ACC112 (cell line): ENCODE data around the gene CCDC27.

ENCODE experiments used
- H2AFZ ChIP-seq: fragments of 200-600 bp; sonication (generic); one replicate; pipeline ENCODE4 v1.6.0; 2017; ENCODE audit warnings: antibody characterized with exemption, low read length; ENCODE audit not compliant: unreplicated experiment
- H3K27ac ChIP-seq: fragments of 200-600 bp; sonication (generic); 2 replicates; pipeline ENCODE4 v1.5.1; 2014; ENCODE audit warnings: low read depth, mild to moderate bottlenecking, antibody characterized with exemption, low read length, moderate library complexity
- H3K27me3 ChIP-seq: fragments of 200-600 bp; sonication (generic); 2 replicates; pipeline ENCODE4 v1.6.1; 2014; ENCODE audit warnings: mild to moderate bottlenecking, antibody characterized with exemption, low read length, moderate library complexity, mixed read lengths; ENCODE audit not compliant: insufficient read depth
- H3K36me3 ChIP-seq: fragments of 200-600 bp; sonication (generic); 2 replicates; pipeline ENCODE4 v1.6.1; 2016; ENCODE audit warnings: mild to moderate bottlenecking, antibody characterized with exemption, low read length, moderate library complexity, mixed read lengths; ENCODE audit not compliant: insufficient read depth
- H3K4me1 ChIP-seq: fragments of 200-600 bp; sonication (generic); one replicate; pipeline ENCODE4 v1.6.1; 2016; ENCODE audit warnings: low read length, mixed read lengths; ENCODE audit not compliant: insufficient read depth, unreplicated experiment, control insufficient read depth
- H3K4me3 ChIP-seq: fragments of 200-600 bp; sonication (generic); 2 replicates; pipeline ENCODE4 v1.5.1; 2014; ENCODE audit warnings: mild to moderate bottlenecking, low read depth, low read length
- H3K79me2 ChIP-seq: fragments of 200-600 bp; sonication (generic); one replicate; pipeline ENCODE4 v1.6.0; 2016; ENCODE audit warnings: low read length; ENCODE audit not compliant: control insufficient read depth, unreplicated experiment, insufficient read depth

The CCDC27 gene

GRCh38 chr1:3816331-3817137, 64.3 kb downstream of the CCDC27 start:
- no peak overlapping the region for H3K4me3 ChIP-seq
- H3K27me3 ChIP-seq = no peaks in the 10 kb centered on the region
- H3K4me1 ChIP-seq = peaks cover 2% of the 10 kb centered on the region
- no peaks in the 10 kb centered on the region for H3K36me3 ChIP-seq
- H3K79me2 ChIP-seq = no peaks in the 10 kb centered on the region
- no peak overlapping the region for H3K27ac ChIP-seq
- no peak overlapping the region for H2AFZ ChIP-seq

GRCh38 chr1:3817138-3817740, 65.0 kb downstream of the CCDC27 start:
- no peaks in the 10 kb centered on the region for H3K36me3 ChIP-seq
- H3K4me3 ChIP-seq = no peak overlapping the region
- no peak overlapping the region for H3K27ac ChIP-seq

DNA sequence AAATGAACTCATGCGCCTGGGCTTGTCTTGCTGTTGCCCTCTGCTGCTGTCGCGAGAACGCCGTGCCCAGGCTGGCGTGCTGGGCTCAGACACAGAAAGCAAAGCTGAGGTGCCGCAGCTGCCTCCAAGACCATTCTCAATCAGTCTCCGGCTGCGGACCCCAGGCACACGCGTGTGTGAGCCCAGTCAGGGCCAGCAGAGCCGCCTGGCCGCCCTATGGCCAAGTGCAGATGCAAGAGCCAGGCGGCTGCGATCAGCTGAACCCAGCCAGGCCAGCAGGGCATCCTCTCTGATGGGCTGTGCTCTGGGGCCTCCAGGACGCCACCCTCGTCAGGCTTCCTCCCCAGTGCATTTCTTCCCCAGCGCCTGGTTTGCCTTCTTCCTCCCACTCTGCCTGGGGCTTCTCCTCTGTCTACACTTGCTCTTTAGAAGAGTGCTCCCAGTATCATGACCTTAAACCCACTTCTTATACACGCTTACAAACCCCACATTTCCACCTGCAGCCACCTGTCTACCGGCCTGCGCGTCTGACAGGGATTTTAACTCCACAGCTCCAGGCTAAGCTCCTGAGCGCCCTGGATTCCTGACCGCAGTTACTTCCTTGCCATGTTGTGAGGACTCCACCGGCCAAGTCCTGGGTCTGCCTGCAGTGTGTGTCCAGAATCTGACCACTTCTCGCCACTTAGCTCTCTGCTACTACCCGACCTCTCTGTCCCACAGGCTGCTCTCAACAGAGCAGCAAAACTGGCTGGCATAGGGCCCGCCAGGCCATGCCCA, 65.8 kb downstream of the CCDC27 start:
- Histone ChIP-seq H3K79me2 (no peaks in the 10 kb centered on the region), H3K27ac (no peak overlapping the region), H3K4me1 (no peaks in the 10 kb centered on the region), H3K4me3 (no peak overlapping the region), H3K36me3 (no peaks in the 10 kb centered on the region), H3K27me3 (no peaks in the 10 kb centered on the region), H2AFZ (no peak overlapping the region)

More at GRCh38 chr1:3817138-3817740, 65.0 kb downstream of the CCDC27 start:
- Histone ChIP-seq H3K27me3 (no peaks in the 10 kb centered on the region), H3K4me1 (no peaks in the 10 kb centered on the region), H3K79me2 (no peaks in the 10 kb centered on the region), H2AFZ (no peak overlapping the region)

DNA sequence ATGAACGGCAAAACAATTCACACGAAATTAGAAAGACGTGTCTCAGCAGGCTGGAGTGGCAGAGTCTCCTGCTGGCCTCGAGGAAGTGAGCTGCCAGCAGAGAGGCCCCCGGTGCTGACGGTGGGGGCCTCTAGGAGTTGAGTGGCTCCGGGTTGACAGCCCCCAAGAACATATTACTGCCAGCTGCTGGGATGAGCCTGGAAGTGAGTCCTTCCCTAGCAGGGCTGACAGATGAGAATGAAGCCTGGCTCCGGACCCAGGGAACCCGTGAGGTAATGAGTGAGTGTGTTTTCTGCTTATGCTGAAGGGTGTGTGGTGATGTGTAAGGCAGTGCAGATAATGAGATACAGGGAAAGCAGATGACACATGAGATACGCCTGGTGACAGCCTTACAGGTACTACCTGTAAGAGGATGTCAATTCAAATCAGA, 67.5 kb downstream of the CCDC27 start:
- no peak overlapping the region for H3K4me3 ChIP-seq
- no peak overlapping the region for H2AFZ ChIP-seq
- H3K27me3 ChIP-seq = no peaks in the 10 kb centered on the region
- H3K27ac ChIP-seq = no peak overlapping the region
- H3K79me2 ChIP-seq = no peaks in the 10 kb centered on the region
- H3K4me1 ChIP-seq = no peaks in the 10 kb centered on the region
- H3K36me3 ChIP-seq = no peaks in the 10 kb centered on the region

DNA sequence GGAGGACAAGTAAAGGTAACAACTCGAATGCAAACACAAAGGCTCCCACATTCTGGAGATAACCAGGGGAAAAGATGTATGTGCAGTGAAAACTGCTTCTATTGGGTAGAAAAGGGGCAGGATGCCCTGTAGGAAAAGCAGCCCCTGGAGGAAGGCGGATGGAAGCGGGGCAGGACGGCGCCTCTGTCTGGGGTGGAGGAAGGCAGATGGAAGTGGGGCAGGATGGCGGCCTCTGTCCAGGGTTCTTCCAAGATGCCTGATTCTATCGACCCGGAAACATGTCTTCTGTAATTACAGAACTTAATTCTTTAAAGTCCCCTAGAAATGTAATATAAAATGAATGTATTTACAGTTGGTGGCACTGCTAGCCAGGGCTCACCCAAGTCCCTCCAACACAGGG, 68.1 kb downstream of the CCDC27 start:
- H3K36me3 ChIP-seq = 0 out of 2 replicates have a peak, but pooled peaks cover 2% of the 10 kb centered on the region
- H3K27ac ChIP-seq = no peak overlapping the region
- H3K4me3 ChIP-seq = no peak overlapping the region

DNA sequence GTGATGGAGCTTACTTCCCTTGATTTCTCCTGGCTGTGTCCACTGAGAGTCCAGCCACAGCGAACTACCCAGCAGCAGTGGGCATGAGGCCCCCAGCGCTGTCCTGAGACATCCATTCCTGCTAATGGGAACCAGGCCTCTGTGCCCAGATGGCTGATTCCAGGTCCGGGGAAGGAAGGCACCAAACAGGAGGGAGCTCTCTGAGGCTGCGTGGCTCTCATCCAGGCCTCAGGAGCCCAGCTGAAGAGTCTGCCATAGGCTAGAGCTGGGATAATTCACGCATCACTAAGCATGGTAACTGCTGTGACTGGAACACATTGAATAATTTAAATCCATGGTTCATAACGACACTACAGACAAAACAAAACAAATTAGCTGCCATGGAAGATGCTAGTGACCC, 68.8 kb downstream of the CCDC27 start:
- Histone ChIP-seq H3K4me3 (no peak overlapping the region), H3K27me3 (no peaks in the 10 kb centered on the region), H3K79me2 (no peaks in the 10 kb centered on the region), H3K4me1 (no peaks in the 10 kb centered on the region), H2AFZ (no peak overlapping the region), H3K36me3 (0 out of 2 replicates have a peak, but pooled peaks cover 5% of the 10 kb centered on the region), H3K27ac (no peak overlapping the region)

More for the DNA sequence above, 68.1 kb downstream of the CCDC27 start:
- H2AFZ ChIP-seq = no peak overlapping the region
- H3K27me3 ChIP-seq = no peaks in the 10 kb centered on the region
- H3K79me2 ChIP-seq = no peaks in the 10 kb centered on the region
- no peaks in the 10 kb centered on the region for H3K4me1 ChIP-seq
